Body of pancreas (tissue), 4 donors: ENCODE measurements around the gene PAK6. TPM values are rescaled to one million over a fixed set of nuclear protein-coding genes. Genes with fewer than 3 reads are reported as not detected.

Experiments
- ATAC-seq: fragments of 150-250 bp; one replicate; pipeline ENCODE4 v1.9.1; 2016
- DNase-seq, 4 donors: peaks; one replicate each; pipeline ENCODE4 v3.0.0-alpha.2; 2019
- H3K27ac ChIP-seq, 4 donors: fragments of 200-600 bp; sonication (generic); 1 replicate in 3 of 4; 2 replicates in 1 of 4; pipeline versions ENCODE4 v1.5.1 to v1.6.1; 2016 to 2019; ENCODE audit warnings: mild to moderate bottlenecking in 1 of 4, mixed read lengths in 1 of 4, moderate library complexity in 1 of 4
- H3K27me3 ChIP-seq, 2 donors: fragments of 200-600 bp; sonication (generic); one replicate each; pipeline ENCODE4 v1.6.0; 2016; ENCODE audit warnings: mild to moderate bottlenecking in 1 of 2
- H3K36me3 ChIP-seq, 2 donors: fragments of 200-600 bp; sonication (generic); replicated peaks in 1 of 2; 2 replicates each; pipeline ENCODE4 v1.5.1; 2016; ENCODE audit warnings: low read depth in 2 of 2; ENCODE audit not compliant: insufficient read depth in 1 of 2
- H3K4me1 ChIP-seq: fragments of 200-600 bp; sonication (generic); one replicate; pipeline ENCODE4 v1.6.0; 2016
- H3K4me3 ChIP-seq, 2 donors: fragments of 200-600 bp; sonication (generic); 1 replicate in 1 of 2; 2 replicates in 1 of 2; pipeline ENCODE4 v1.5.1; 2016 to 2019
- H3K9me3 ChIP-seq, 3 donors: fragments of 200-600 bp; sonication (generic); 1 replicate in 2 of 3; 2 replicates in 1 of 3; pipeline ENCODE4 v1.5.1; 2016
- POLR2A ChIP-seq, 3 donors: fragments of 450-650 bp; IDR thresholded peaks; one replicate each; pipeline ENCODE4 v1.6.1; 2016; ENCODE audit warnings: antibody characterized with exemption in 3 of 3, mild to moderate bottlenecking in 2 of 3
- WGBS, 2 donors: methylation state at CpG; one replicate each; pipeline ENCODE4 v1.1.5; 2017; 5-methylcytosine and 5-hydroxymethylcytosine counted together
- intact Hi-C: fragments of 100-400 bp; cut with DNase I; formaldehyde crosslinking; loops from one replicate; pipeline ENCODE4 v1.15.1; 2023
- total RNA-seq, 2 donors: library from RNA; depleted of rRNA; stranded (reverse); fragments of >200 nt; gene quantifications; one replicate each; pipeline ENCODE4 v1.1.0, GENCODE V29; 2016
- TF ChIP-seq, protein P1 (sequence below), 7 experiments: fragments of 450-650 bp in 4 of 7; fragments of 200-600 bp in 3 of 7; sonication (generic) in 3 of 7; IDR thresholded peaks; one replicate each; pipeline ENCODE4 v1.5.1; 2016 to 2019; ENCODE audit warnings: antibody characterized with exemption in 7 of 7

Gene PAK6
- total RNA-seq, 2 donors from 2014 or later, result 14.8 to 22.4 TPM

DNA sequence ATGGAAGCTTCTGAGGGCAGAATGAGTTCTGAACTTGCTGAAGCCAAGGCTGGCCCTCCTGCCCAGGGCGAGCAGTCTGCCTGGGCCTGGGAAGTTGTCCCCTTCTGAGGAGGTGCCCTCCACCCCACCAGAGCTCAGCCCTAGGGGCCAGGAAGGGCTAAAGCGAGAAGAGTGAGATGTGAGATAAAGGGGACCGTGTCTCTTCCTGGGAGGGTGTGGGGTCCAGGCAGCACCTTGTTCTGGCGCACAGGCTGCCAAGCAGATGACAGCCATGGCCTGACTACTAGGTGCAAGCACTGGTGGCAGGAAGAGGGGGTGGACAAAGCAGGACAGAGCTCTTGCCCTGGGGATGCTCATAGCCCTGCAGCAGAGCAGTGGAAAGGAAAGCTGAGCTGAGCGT lies 3.7 kb downstream of the PAK6 start:
- DNase-seq, result peak in 1 of 4 donors; percentile 2
- intact Hi-C loops, result no loop called here
- no peak for ATAC-seq
- H3K36me3 ChIP-seq, result no peaks in the 10 kb centered on the region
- H3K4me3 ChIP-seq, result no peak overlapping the region
- no peaks in the 10 kb centered on the region for H3K27me3 ChIP-seq
- 89 to 96% methylated on average over 5 of the region's 5 CpGs for WGBS, 2 donors
- H3K9me3 ChIP-seq, result no peaks in the 10 kb centered on the region
- H3K27ac ChIP-seq, result no peak overlapping the region
- no peak for TF ChIP-seq POLR2A (IDR thresholded peaks at IDR 0.05)
- TF ChIP-seq, protein P1, sequence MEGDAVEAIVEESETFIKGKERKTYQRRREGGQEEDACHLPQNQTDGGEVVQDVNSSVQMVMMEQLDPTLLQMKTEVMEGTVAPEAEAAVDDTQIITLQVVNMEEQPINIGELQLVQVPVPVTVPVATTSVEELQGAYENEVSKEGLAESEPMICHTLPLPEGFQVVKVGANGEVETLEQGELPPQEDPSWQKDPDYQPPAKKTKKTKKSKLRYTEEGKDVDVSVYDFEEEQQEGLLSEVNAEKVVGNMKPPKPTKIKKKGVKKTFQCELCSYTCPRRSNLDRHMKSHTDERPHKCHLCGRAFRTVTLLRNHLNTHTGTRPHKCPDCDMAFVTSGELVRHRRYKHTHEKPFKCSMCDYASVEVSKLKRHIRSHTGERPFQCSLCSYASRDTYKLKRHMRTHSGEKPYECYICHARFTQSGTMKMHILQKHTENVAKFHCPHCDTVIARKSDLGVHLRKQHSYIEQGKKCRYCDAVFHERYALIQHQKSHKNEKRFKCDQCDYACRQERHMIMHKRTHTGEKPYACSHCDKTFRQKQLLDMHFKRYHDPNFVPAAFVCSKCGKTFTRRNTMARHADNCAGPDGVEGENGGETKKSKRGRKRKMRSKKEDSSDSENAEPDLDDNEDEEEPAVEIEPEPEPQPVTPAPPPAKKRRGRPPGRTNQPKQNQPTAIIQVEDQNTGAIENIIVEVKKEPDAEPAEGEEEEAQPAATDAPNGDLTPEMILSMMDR (IDR thresholded peaks at IDR 0.05), result no peak
- peaks cover 22% of the 10 kb centered on the region for H3K4me1 ChIP-seq

DNA sequence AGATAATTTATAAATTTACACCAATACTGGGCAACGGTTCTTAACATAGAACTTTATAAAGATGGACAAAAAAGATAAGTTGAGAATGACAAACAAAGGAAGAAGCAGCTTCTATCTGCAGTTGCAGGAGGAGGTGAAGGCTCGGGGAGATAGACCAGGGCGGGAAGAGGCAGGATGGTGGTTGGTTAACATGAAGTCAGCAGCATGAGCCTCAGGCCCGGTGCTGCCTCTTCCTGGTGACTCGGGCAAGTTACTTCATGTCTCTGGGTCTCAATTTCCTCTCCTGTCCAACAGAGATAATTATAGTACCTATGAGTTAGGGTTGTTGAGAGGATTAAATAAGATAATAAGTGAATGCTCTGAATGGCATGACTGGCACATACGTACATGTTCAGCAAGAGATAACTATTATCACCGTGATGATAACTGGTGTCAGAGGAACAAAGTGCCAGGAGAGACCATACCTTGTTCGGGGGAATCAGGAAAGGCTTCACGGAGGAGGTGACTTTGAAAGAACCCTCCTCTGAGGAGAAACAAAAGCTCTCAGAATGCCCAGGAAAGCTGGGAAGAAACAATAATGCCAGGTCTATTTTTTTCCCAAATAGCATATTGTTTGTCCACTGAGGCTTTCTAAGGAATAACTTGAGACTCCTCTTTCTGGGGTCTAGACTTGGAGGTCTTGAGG lies 4.4 kb downstream of the PAK6 start:
- WGBS, 2 donors, result 67 to 85% methylated on average over 9 of the region's 9 CpGs
- ATAC-seq (no peak), DNase-seq (no peak)
- Histone ChIP-seq H3K36me3 (no peaks in the 10 kb centered on the region), H3K4me1 (peaks cover 22% of the 10 kb centered on the region), H3K27ac (no peak overlapping the region), H3K9me3 (no peaks in the 10 kb centered on the region), H3K27me3 (no peaks in the 10 kb centered on the region), H3K4me3 (no peak overlapping the region)
- TF ChIP-seq, protein P1 (IDR thresholded peaks at IDR 0.05), result no peak
- no peak for TF ChIP-seq POLR2A (IDR thresholded peaks at IDR 0.05)
- intact Hi-C loops, result no loop called here

DNA sequence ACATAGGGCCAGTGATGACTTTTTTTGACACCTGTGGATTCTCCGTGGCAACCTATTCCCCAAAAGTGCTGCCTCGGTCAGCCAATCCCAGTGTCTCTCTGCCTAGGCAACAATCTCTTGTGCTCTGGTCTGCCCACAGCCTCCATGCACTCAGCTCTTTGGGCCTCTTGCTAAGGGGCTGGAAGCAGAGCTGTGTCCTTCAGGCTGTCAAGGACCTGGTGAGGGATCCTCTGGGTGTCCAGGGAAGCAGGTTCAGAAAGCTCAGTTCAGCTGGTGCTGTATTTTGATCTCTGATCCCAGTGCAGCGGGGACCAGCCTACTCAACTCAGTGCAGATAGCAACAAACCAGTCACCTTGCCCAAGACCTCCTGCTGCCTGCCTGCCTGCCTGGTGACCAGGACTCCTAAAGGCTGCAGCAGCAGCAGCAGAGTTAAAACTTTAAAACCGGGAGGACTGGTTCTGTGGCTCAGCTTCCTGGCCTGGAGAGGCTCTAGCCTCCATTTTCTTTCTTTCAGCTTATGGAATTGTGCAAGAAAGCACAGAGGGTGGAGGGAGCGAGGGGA lies 6.2 kb downstream of the PAK6 start:
- H3K4me1 ChIP-seq, result peaks cover 10% of the 10 kb centered on the region
- TF ChIP-seq, protein P1 (IDR thresholded peaks at IDR 0.05), result no peak
- TF ChIP-seq POLR2A (IDR thresholded peaks at IDR 0.05), result no peak
- 55 to 62% methylated on average over 5 of the region's 5 CpGs for WGBS, 2 donors
- H3K4me3 ChIP-seq, result no peak overlapping the region
- no peaks in the 10 kb centered on the region for H3K9me3 ChIP-seq
- no peaks in the 10 kb centered on the region for H3K36me3 ChIP-seq
- no peaks in the 10 kb centered on the region for H3K27me3 ChIP-seq
- intact Hi-C loops, result no loop called here
- DNase-seq, result peak in 3 of 4 donors; percentile 16 to 56 (median 35)
- ATAC-seq, result peak; percentile 63
- H3K27ac ChIP-seq, result peak overlapping the region in 2 of 4 donors; percentile 24 to 41

DNA sequence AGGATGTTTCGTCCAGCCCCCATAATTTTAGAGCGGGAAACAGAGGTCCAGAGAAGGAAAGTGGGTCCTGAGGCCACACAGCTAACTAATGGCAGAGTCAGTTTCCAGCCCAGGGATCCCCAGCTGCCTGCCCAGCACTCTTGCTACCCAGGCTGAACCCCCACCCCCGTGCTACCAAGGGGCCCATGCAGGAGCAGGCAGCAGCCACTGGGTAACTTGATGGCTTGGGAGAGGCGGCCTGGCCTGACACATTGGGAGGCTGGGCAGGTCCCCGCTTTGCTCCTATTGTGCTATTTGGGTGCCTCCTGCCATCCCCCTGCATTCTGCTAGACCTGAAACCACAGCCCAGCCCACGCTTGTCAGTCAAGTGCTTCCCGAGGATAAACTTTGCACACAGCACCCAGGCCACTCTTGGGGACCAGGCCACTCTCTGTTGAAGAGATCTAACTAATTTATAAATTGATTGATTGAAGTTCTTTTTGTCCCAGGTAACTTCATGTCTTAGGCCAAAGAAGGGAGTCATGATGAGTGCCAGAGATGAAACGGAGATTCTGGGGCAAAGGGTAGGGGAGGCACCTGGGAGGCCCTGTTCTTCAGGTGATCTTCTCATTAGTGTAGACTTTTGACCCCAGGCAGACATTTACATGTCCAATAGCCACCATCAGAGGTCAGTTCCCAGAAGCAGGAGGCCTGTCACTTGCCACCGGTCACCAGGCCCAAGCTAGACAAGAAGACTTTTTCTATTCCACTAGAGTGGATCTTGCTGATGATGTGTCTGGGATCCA lies 7.0 kb downstream of the PAK6 start:
- Histone ChIP-seq H3K27ac (peak overlapping the region in 1 of 4 donors; percentile 24), H3K36me3 (no peaks in the 10 kb centered on the region), H3K4me1 (peaks cover 10% of the 10 kb centered on the region), H3K4me3 (no peak overlapping the region), H3K9me3 (no peaks in the 10 kb centered on the region), H3K27me3 (no peaks in the 10 kb centered on the region)
- 82 to 88% methylated on average over 6 to 9 of the region's 9 CpGs for WGBS, 2 donors
- peak in 1 of 4 donors; percentile 2 for DNase-seq
- no peak for ATAC-seq
- TF ChIP-seq, protein P1 (IDR thresholded peaks at IDR 0.05), result no peak
- TF ChIP-seq POLR2A (IDR thresholded peaks at IDR 0.05), result no peak
- intact Hi-C loops, result no loop called here
